Measurements from ENCODE around the gene KIF21B.

Gene KIF21B

GRCh38 chr1:200976634-200977033 lies 46.9 kb downstream of the KIF21B start:
- ChIA-PET POLR2A (no interaction called here), CTCF (interaction anchor here (0.7 to 5.1 kb wide), 10 partner anchors 8 to 354 kb away, joined by 3 to 30 read pairs (median 3); no protein-coding TSS in a partner anchor)
- no peak for TF ChIP-seq CTCF (IDR thresholded peaks at IDR 0.05; ENCODE audit: control extremely low read depth, extremely low read depth, low read depth, missing control alignments)
- DNase-seq (ENCODE audit: extremely low spot score): no peak

GRCh38 chr1:200975458-200975857 lies 48.1 kb downstream of the KIF21B start:
- no peak for DNase-seq (ENCODE audit: extremely low spot score)
- ChIA-PET POLR2A (no interaction called here), CTCF (interaction anchor here (1.0 to 5.1 kb wide), 9 partner anchors 9 to 144 kb away, joined by 3 to 30 read pairs (median 3); no protein-coding TSS in a partner anchor)
- no peak for TF ChIP-seq CTCF (IDR thresholded peaks at IDR 0.05; ENCODE audit: control extremely low read depth, extremely low read depth, low read depth, missing control alignments)

GRCh38 chr1:200974711-200975110 lies 48.8 kb downstream of the KIF21B start:
- TF ChIP-seq CTCF (IDR thresholded peaks at IDR 0.05; ENCODE audit: control extremely low read depth, extremely low read depth, low read depth, missing control alignments): no peak
- ChIA-PET CTCF (interaction anchor here (1.1 to 5.1 kb wide), 5 partner anchors 52 to 145 kb away, joined by 3 to 30 read pairs (median 3); no protein-coding TSS in a partner anchor), POLR2A (no interaction called here)
- DNase-seq (ENCODE audit: extremely low spot score): no peak

DNA sequence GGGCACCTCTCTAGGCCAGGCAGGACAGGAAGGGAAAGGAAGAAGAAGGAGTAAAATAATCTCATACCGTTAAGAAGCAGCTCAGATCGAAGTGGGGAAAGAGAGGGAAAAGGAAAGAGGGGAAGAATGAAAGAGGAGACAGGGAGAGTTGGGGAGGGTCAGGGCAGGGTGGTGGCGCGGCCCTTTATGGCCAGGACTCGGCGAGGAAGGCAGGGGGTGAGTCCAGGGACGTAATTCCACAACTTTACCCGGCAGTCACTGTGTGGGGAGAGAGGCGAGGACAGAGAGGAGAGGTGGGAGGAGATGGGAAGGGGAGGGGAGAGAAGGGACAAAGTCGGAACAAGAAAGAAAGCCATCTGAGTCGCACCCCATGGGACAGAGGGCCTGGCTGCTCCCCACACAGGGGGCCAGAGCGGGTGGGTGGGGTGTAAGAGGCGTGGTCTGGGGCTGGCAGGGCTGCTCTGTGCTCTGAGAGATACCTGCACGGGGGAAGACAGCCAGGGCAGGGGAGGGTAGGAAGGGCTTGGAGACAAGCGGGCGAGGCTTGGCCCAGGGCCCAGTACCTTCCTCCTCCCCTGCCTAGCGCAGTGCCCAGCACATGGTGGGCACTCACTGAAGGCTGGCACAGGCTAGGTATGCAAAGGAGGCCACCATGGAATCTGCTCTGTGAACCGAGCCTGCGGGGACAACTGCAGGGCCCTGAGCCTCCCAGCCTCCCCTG lies 49.4 kb downstream of the KIF21B start:
- no peak for TF ChIP-seq CTCF (IDR thresholded peaks at IDR 0.05; ENCODE audit: control extremely low read depth, extremely low read depth, low read depth, missing control alignments)
- ChIA-PET POLR2A (no interaction called here), CTCF (interaction anchor here (3.6 to 6.7 kb wide), 5 partner anchors 8 to 142 kb away, joined by 79 to 165 read pairs (median 90); partner anchors contain the start of genes CACNA1S and KIF21B)
- no peak for DNase-seq (ENCODE audit: extremely low spot score)

DNA sequence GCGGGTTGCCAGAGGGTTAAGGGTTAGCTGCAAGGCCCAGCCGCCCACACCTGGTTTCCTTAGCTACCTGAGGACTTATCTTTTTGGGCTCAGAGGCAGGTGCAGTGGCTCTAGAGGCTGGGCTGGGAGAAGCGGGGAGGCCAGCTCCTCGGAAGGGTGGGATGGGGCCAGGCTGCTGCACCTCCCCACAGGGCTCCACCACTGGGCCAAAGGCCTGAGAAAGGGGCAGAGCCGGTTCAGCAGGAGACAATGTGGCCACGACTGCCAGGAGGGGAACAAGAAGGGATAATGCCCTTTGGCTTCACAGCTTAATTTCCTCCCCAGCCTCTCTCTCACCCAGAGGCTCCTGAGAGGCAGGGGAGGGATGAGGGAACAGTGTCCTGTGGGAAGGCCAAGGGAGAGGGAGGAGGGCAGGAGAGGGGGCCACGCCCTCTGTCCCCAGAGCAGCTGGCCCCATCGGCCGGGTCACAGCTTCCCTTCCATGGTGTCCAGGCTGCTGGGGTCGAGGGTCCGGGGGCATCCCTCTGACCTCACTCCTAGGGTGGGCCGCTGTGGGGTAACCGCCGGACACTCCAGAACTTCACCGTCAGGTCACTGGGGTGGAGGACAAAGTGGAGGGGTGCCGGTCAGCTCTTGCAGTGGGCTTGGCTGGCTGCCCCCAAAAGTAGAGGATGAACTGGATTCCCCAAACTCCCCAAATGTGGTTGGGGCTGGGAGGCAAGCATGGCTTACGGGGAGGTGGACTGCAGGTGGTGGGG lies 50.4 kb downstream of the KIF21B start:
- ChIA-PET CTCF (interaction anchor here (0.7 to 6.7 kb wide), 41 partner anchors 9 to 462 kb away, joined by 3 to 165 read pairs (median 8); partner anchors contain the start of genes CACNA1S, KIF14, KIF21B and TMEM9), POLR2A (interaction anchor here (1.9 kb wide), 1 partner anchor 49 kb away, joined by 5 read pairs; no protein-coding TSS in a partner anchor)
- TF ChIP-seq CTCF (IDR thresholded peaks at IDR 0.05; ENCODE audit: control extremely low read depth, extremely low read depth, low read depth, missing control alignments): no peak
- DNase-seq (ENCODE audit: extremely low spot score): no peak

DNA sequence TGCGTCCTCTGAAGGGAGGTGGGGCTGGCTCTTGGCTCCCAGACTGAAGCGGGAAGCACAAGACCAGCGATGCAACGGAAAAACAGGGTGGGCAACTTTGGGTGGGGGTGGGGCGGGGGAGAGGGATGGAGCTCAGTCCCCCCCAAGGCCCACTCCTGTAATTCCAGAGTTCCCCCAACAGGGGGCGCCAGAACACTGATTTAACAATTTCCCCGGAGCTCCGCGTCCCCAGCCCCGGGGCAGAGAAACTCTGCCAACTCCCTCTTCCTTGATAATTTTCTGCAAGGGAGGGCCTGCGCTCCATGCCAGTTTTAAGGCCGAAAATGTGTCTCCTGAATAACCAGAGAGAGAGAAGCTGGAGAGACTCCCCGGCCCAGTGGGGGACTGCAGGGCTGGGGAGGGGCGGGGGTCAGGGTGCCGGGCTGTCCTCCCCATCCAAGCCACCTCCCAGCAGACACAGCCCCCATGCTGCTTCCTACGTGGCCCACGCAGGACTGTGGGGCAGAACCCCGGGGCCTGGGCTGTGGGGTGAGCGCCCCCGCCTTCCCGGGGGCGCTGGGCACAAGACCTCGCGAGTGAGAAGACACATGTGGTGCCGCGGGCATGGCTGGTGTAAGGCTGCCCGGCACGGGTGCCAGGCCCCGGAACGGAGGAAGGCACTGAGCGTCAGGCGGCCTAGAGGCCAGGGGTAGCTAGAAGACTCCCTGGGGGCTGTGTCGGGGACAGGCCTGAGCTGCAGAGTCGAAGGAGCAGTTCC lies 51.4 kb downstream of the KIF21B start:
- TF ChIP-seq CTCF (IDR thresholded peaks at IDR 0.05; ENCODE audit: control extremely low read depth, extremely low read depth, low read depth, missing control alignments): peak; percentile 59
- ChIA-PET CTCF (interaction anchor here (0.6 to 6.7 kb wide), 80 partner anchors 10 to 463 kb away, joined by 3 to 165 read pairs (median 5); partner anchors contain the start of genes CACNA1S, DDX59, KIF14 and KIF21B), POLR2A (interaction anchor here (1.9 kb wide), 1 partner anchor 50 kb away, joined by 5 read pairs; no protein-coding TSS in a partner anchor)
- DNase-seq (ENCODE audit: extremely low spot score): peak; percentile 75

Data from GM10248 (cell line).